H1 (cell line): ENCODE data around the gene RNF4. TPM values are rescaled to one million over a fixed set of nuclear protein-coding genes. Genes with fewer than 3 reads are reported as not detected.
"Not testable (repeated sequence)": the region's sequence is repeated elsewhere in the genome, so short reads cannot be mapped to it uniquely, and the experiment has no call there.

Experiments
- CTCF ChIA-PET: fragments of 300-600 bp; sonication (Branson Sonifier 250); formaldehyde crosslinking; loops from one replicate; lab custom pipeline; 2021; ENCODE audit not compliant: partially characterized antibody; lab: Charles Lee
- POLR2A ChIA-PET: fragments of 300-600 bp; sonication (Branson Sonifier 250); formaldehyde crosslinking; loops from one replicate; lab custom pipeline; 2021; ENCODE audit warnings: inconsistent platforms; ENCODE audit not compliant: partially characterized antibody; lab: Charles Lee
- DNase-seq, 2 experiments: peaks; one replicate each; pipeline versions ENCODE4 v3.0.0 to v3.0.0-alpha.2; 2010 to 2022; ENCODE audit warnings: low spot score in 2 of 2, low read depth in 1 of 2, mixed read lengths in 1 of 2
- FAIRE-seq: peaks from 2 replicates; lab custom pipeline; 2011; peaks lifted over from hg19 to GRCh38; lab: Jason Lieb, UNC
- H2AFZ ChIP-seq: 2 replicates; pipeline ENCODE4 v1.8.1; 2012; ENCODE audit warnings: low read length, inconsistent platforms
- H2AK5ac ChIP-seq: 2 replicates; pipeline ENCODE4 v1.6.1; 2013; ENCODE audit warnings: low read depth, low read length
- H2BK120ac ChIP-seq: replicated peaks from 2 replicates; pipeline ENCODE3; 2013; ENCODE audit warnings: low read depth, low read length, inconsistent platforms
- H2BK12ac ChIP-seq: 2 replicates; pipeline ENCODE4 v1.6.1; 2013; ENCODE audit warnings: low read depth, low read length
- H2BK15ac ChIP-seq: 2 replicates; pipeline ENCODE4 v1.6.1; 2013; ENCODE audit warnings: low read length
- H2BK20ac ChIP-seq: 2 replicates; pipeline ENCODE4 v1.6.1; 2013; ENCODE audit warnings: low read length
- H2BK5ac ChIP-seq: 2 replicates; pipeline ENCODE4 v1.6.1; 2013; ENCODE audit warnings: low read depth, low read length
- H3K14ac ChIP-seq: 2 replicates; pipeline ENCODE4 v1.6.1; 2013; ENCODE audit warnings: inconsistent platforms; ENCODE audit not compliant: insufficient read length
- H3K18ac ChIP-seq: 2 replicates; pipeline ENCODE4 v1.6.1; 2013; ENCODE audit warnings: low read length; ENCODE audit errors: extremely low read depth
- H3K23ac ChIP-seq: 2 replicates; pipeline ENCODE4 v1.6.1; 2013; ENCODE audit warnings: inconsistent platforms; ENCODE audit not compliant: insufficient read length
- H3K23me2 ChIP-seq: 2 replicates; pipeline ENCODE4 v1.6.1; 2013; ENCODE audit warnings: low read depth, low read length
- H3K27ac ChIP-seq: 2 replicates; pipeline ENCODE4 v1.6.1; 2011; ENCODE audit warnings: low read depth, low read length, inconsistent platforms
- H3K27me3 ChIP-seq, 4 experiments: replicated peaks in 1 of 4; 1 replicate in 1 of 4; 2 replicates in 3 of 4; pipeline versions ENCODE4 v1.6.1 to v1.8.1; 2011 to 2013; ENCODE audit warnings: low read length in 3 of 4, mild to moderate bottlenecking in 3 of 4, inconsistent platforms in 2 of 4, mixed read lengths in 2 of 4, moderate library complexity in 1 of 4; ENCODE audit not compliant: control insufficient read depth in 3 of 4, insufficient read depth in 3 of 4; ENCODE audit errors: extremely low read depth in 1 of 4
- H3K36me3 ChIP-seq, 4 experiments: 2 replicates each; pipeline versions ENCODE4 v1.6.1 to v1.8.1; 2011 to 2013; ENCODE audit warnings: mild to moderate bottlenecking in 4 of 4, low read length in 3 of 4, moderate library complexity in 2 of 4, control low read depth in 1 of 4, inconsistent platforms in 1 of 4; ENCODE audit not compliant: insufficient read depth in 4 of 4, control insufficient read depth in 2 of 4
- H3K4ac ChIP-seq: replicated peaks from 2 replicates; pipeline ENCODE3; 2013; ENCODE audit warnings: low read length, low read depth, mixed read lengths, inconsistent platforms; ENCODE audit not compliant: insufficient read length
- H3K4me1 ChIP-seq, 4 experiments: replicated peaks in 1 of 4; 1 replicate in 1 of 4; 2 replicates in 3 of 4; pipeline versions ENCODE4 v1.6.1 to v1.8.1; 2011 to 2013; ENCODE audit warnings: low read length in 3 of 4, inconsistent platforms in 2 of 4, mixed read lengths in 1 of 4; ENCODE audit not compliant: insufficient read depth in 4 of 4, control insufficient read depth in 3 of 4
- H3K4me2 ChIP-seq, 2 experiments: 2 replicates each; pipeline versions ENCODE4 v1.6.1 to v1.8.1; 2011 to 2013; ENCODE audit warnings: low read depth in 2 of 2, low read length in 2 of 2, control low read depth in 1 of 2, inconsistent platforms in 1 of 2, mild to moderate bottlenecking in 1 of 2; ENCODE audit not compliant: insufficient read depth in 1 of 2
- H3K4me3 ChIP-seq, 4 experiments: fragments of 200-600, 300-600 bp in 1 of 4; sonication (generic), shearing (Covaris generic), sonication (Bioruptor Twin) in 1 of 4; 2 replicates each; pipeline versions ENCODE4 v1.5.1 to v1.8.1; 2011 to 2016; ENCODE audit warnings: low read length in 4 of 4, low read depth in 3 of 4, control low read depth in 2 of 4, inconsistent platforms in 2 of 4, mild to moderate bottlenecking in 2 of 4, mixed read lengths in 1 of 4, moderate library complexity in 1 of 4; ENCODE audit not compliant: insufficient read depth in 2 of 4; ENCODE audit errors: extremely low read depth in 1 of 4
- H3K56ac ChIP-seq: replicated peaks from 2 replicates; pipeline ENCODE3; 2013; ENCODE audit warnings: low read depth, mild to moderate bottlenecking, mixed read lengths, low read length, inconsistent platforms; ENCODE audit not compliant: insufficient read length
- H3K79me1 ChIP-seq: 2 replicates; pipeline ENCODE4 v1.6.1; 2013; ENCODE audit warnings: low read depth, low read length, control low read depth
- H3K79me2 ChIP-seq, 2 experiments: 2 replicates each; pipeline versions ENCODE4 v1.6.1 to v1.8.1; 2012 to 2013; ENCODE audit warnings: low read length in 2 of 2, mild to moderate bottlenecking in 2 of 2, inconsistent platforms in 1 of 2; ENCODE audit not compliant: insufficient read depth in 2 of 2, control insufficient read depth in 1 of 2
- H3K9ac ChIP-seq, 4 experiments: replicated peaks in 1 of 4; 1 replicate in 1 of 4; 2 replicates in 3 of 4; pipeline versions ENCODE4 v1.6.1 to v1.8.1; 2011 to 2013; ENCODE audit warnings: low read depth in 3 of 4, low read length in 3 of 4, control low read depth in 2 of 4, mild to moderate bottlenecking in 2 of 4, moderate library complexity in 2 of 4, inconsistent platforms in 1 of 4; ENCODE audit errors: extremely low read depth in 1 of 4
- H3K9me3 ChIP-seq, 2 experiments: 2 replicates each; pipeline versions ENCODE4 v1.6.1 to v1.8.1; 2012 to 2013; ENCODE audit warnings: mild to moderate bottlenecking in 2 of 2, moderate library complexity in 2 of 2, control low read depth in 1 of 2, inconsistent platforms in 1 of 2, low read depth in 1 of 2, low read length in 1 of 2, mixed read lengths in 1 of 2; ENCODE audit not compliant: insufficient read depth in 2 of 2
- H4K20me1 ChIP-seq, 2 experiments: replicated peaks in 1 of 2; 2 replicates each; pipeline versions ENCODE3 to v1.8.1; 2011 to 2013; ENCODE audit warnings: inconsistent platforms in 2 of 2, low read length in 2 of 2, mild to moderate bottlenecking in 1 of 2; ENCODE audit not compliant: insufficient read depth in 2 of 2, control insufficient read depth in 1 of 2
- H4K5ac ChIP-seq: 2 replicates; pipeline ENCODE4 v1.6.1; 2013; ENCODE audit warnings: low read length, low read depth, mixed read lengths, inconsistent platforms; ENCODE audit not compliant: insufficient read length
- H4K8ac ChIP-seq: 2 replicates; pipeline ENCODE4 v1.8.0; 2013; ENCODE audit warnings: mild to moderate bottlenecking, moderate library complexity, low read length, inconsistent platforms; ENCODE audit not compliant: insufficient read depth; ENCODE audit errors: extremely low read depth
- H4K91ac ChIP-seq: replicated peaks from 2 replicates; pipeline ENCODE3; 2013; ENCODE audit warnings: low read length, mixed read lengths, inconsistent platforms; ENCODE audit not compliant: insufficient read length
- CEBPB ChIP-seq: IDR thresholded peaks from 2 replicates; pipeline ENCODE4 v1.6.1; 2012; ENCODE audit warnings: low read depth, low read length
- WGBS, 2 experiments: shearing (Covaris generic) in 1 of 2; methylation state at CpG; one replicate each; pipeline versions ENCODE4 v1.1.6 to v1.1.7; 2013 to 2015; ENCODE audit warnings: low lambda C conversion rate in 2 of 2, mixed read lengths in 2 of 2, inconsistent platforms in 1 of 2, low coverage in 1 of 2, missing lambda C conversion rate in 1 of 2; ENCODE audit not compliant: insufficient replicate concordance in 2 of 2, insufficient coverage in 1 of 2, insufficient read length in 1 of 2; ENCODE audit errors: extremely low coverage in 1 of 2, missing lambda C conversion rate in 1 of 2; 5-methylcytosine and 5-hydroxymethylcytosine counted together
- polyA plus RNA-seq, 7 experiments: library from polyadenylated mRNA; depleted of rRNA in 3 of 7; stranded (reverse) in 5 of 7; unstranded in 2 of 7; fragments of >200 nt in 5 of 7; fragments of 200-250 nt in 2 of 7; gene quantifications; 1 replicate in 5 of 7; 2 replicates in 1 of 7; 4 replicates in 1 of 7; pipeline versions ENCODE4 v1.2.1 to v1.2.3, GENCODE V29; 2011 to 2013; ENCODE audit warnings: missing spikeins in 2 of 7, mixed read lengths in 2 of 7
- total RNA-seq: library from RNA; stranded (reverse); fragmentation: NEBNext Ultra II Directional; extraction: Animal tissue kit (Norgen Biotek cat#: 25700); gene quantifications from 2 replicates; pipeline ENCODE4 v1.2.1, GENCODE V29; 2021

The RNF4 gene
- total and polyA plus RNA-seq, 2 of the 8 experiments (the other 6 are each of a cell fraction or from before 2014, with no cell fraction given), result 68.2 to 78.9 TPM

GRCh38 chr4:2429945-2430757 is 38.8 kb upstream of the RNF4 start:
- H3K27me3 ChIP-seq, FAIRE-seq: not testable (repeated sequence)

More at GRCh38 chr4:2429945-2430757, 38.8 kb upstream of the RNF4 start:
- H3K4me2 ChIP-seq, H3K4me1 ChIP-seq, H2BK12ac ChIP-seq, H2BK120ac ChIP-seq, H4K8ac ChIP-seq, H4K91ac ChIP-seq, H3K79me1 ChIP-seq, H3K27ac ChIP-seq, H2BK5ac ChIP-seq, H3K79me2 ChIP-seq, H3K23ac ChIP-seq, H3K14ac ChIP-seq, H2AFZ ChIP-seq, H4K5ac ChIP-seq, H4K20me1 ChIP-seq, POLR2A ChIA-PET, H3K36me3 ChIP-seq, H3K18ac ChIP-seq, DNase-seq, H3K4me3 ChIP-seq, H3K56ac ChIP-seq, H2BK20ac ChIP-seq, H3K4ac ChIP-seq, H3K9ac ChIP-seq, H3K9me3 ChIP-seq, H2BK15ac ChIP-seq, H2AK5ac ChIP-seq, H3K23me2 ChIP-seq: not testable (repeated sequence)
- TF ChIP-seq CEBPB, result peak; percentile 49; the same call in 1 of the 2 replicates
- WGBS, 2 experiments, result 94% methylated on average over 21 of the region's 49 CpGs; no CpG with 5 or more reads in 1 of the 2 experiments
- CTCF ChIA-PET, result interaction anchor here (0.6 to 0.7 kb wide), 2 partner anchors 12 to 210 kb away, joined by 3 to 4 read pairs; no protein-coding TSS in a partner anchor
